GM12878 (cell line): Measurements from ENCODE around the gene SPATA20. TPM values are rescaled to one million over a fixed set of nuclear protein-coding genes. Genes with fewer than 3 reads are reported as not detected.

Experiments
- ATAC-seq: fragments of 200-7000 bp; cut with Tn5 transposase; 3 replicates; pipeline ENCODE4 v1.9.1; 2020; ENCODE audit warnings: mild to moderate bottlenecking, moderate library complexity
- BruUV-seq: library from RNA; stranded (reverse); fragments of 400-500 nt; replicated peaks from 2 replicates; lab custom pipeline; 2021; lab: Mats Ljungman, UMichigan
- CTCF ChIA-PET: fragments of 300-600 bp; sonication (Branson Sonifier 250); formaldehyde crosslinking; extraction: SDS; loops from one replicate; lab custom pipeline; 2021; ENCODE audit warnings: inconsistent platforms; lab: Yijun Ruan, JAX
- POLR2A ChIA-PET: fragments of 350-600 bp; formaldehyde crosslinking; extraction: SDS; loops from one replicate; lab custom pipeline; 2021; ENCODE audit warnings: inconsistent platforms; lab: Charles Lee
- RAD21 ChIA-PET: fragments of 300-600 bp; sonication (Branson Sonifier 250); formaldehyde crosslinking; loops from one replicate; lab custom pipeline; 2023; ENCODE audit warnings: antibody characterized with exemption; ENCODE audit not compliant: unreplicated experiment; lab: Charles Lee
- SMC1A ChIA-PET: fragments of 300-600 bp; sonication (Branson Sonifier 250); formaldehyde crosslinking; loops from one replicate; lab custom pipeline; 2023; ENCODE audit not compliant: unreplicated experiment, uncharacterized antibody; lab: Charles Lee
- DNase-seq: peaks from one replicate; pipeline ENCODE4 v3.0.0-alpha.2; 2011; ENCODE audit warnings: low read depth, low spot score
- FAIRE-seq: peaks from 3 replicates; lab custom pipeline; 2011; peaks lifted over from hg19 to GRCh38; lab: Jason Lieb, UNC
- H2AFZ ChIP-seq: 2 replicates; pipeline ENCODE4 v1.6.0; 2011; ENCODE audit warnings: low read depth, low read length, control low read depth; ENCODE audit not compliant: control insufficient read depth
- H3K27ac ChIP-seq: 2 replicates; pipeline ENCODE4 v1.5.1; 2011; ENCODE audit warnings: control low read depth; ENCODE audit not compliant: control insufficient read depth, insufficient read depth
- H3K27me3 ChIP-seq, 2 experiments: replicated peaks in 1 of 2; 2 replicates each; pipeline versions ENCODE4 v1.6.0 to v1.6.1; 2011; ENCODE audit warnings: low read length in 1 of 2; ENCODE audit not compliant: control insufficient read depth in 2 of 2, insufficient read depth in 2 of 2
- H3K36me3 ChIP-seq, 2 experiments: 2 replicates each; pipeline ENCODE4 v1.5.1; 2011; ENCODE audit warnings: low read length in 1 of 2; ENCODE audit not compliant: control insufficient read depth in 2 of 2, insufficient read depth in 2 of 2
- H3K4me1 ChIP-seq: 2 replicates; pipeline ENCODE4 v1.6.1; 2011; ENCODE audit warnings: mild to moderate bottlenecking, low read length, moderate library complexity, mixed read lengths; ENCODE audit not compliant: control insufficient read depth, insufficient read depth
- H3K4me2 ChIP-seq: 2 replicates; pipeline ENCODE4 v1.6.0; 2011; ENCODE audit warnings: control low read depth; ENCODE audit not compliant: control insufficient read depth, insufficient read depth
- H3K4me3 ChIP-seq: fragments of 200-600 bp; sonication (generic); 2 replicates; pipeline ENCODE4 v1.5.1; 2016
- H3K79me2 ChIP-seq: 2 replicates; pipeline ENCODE4 v1.6.0; 2011; ENCODE audit warnings: low read length; ENCODE audit not compliant: control insufficient read depth, insufficient read depth
- H3K9ac ChIP-seq: 2 replicates; pipeline ENCODE4 v1.8.0; 2011; ENCODE audit warnings: low read length, control low read depth, mixed read lengths; ENCODE audit not compliant: control insufficient read depth, insufficient read depth
- H3K9me3 ChIP-seq: replicated peaks from 3 replicates; pipeline ENCODE4 v1.5.1; 2011; ENCODE audit warnings: mild to moderate bottlenecking, low read length; ENCODE audit not compliant: control insufficient read depth, insufficient read depth
- H4K20me1 ChIP-seq: 2 replicates; pipeline ENCODE4 v1.6.0; 2011; ENCODE audit not compliant: control insufficient read depth, insufficient read depth
- LARP7 ChIP-seq: fragments of 450-650 bp; IDR thresholded peaks from 2 replicates; pipeline ENCODE4 v1.6.1; 2017; ENCODE audit warnings: mild to moderate bottlenecking
- MTA2 ChIP-seq: fragments of 450-650 bp; IDR thresholded peaks from 2 replicates; pipeline ENCODE4 v1.6.1; 2016; ENCODE audit warnings: low read depth, mild to moderate bottlenecking, moderate library complexity
- MXI1 ChIP-seq: fragments of 150-350 bp; IDR thresholded peaks from 2 replicates; pipeline ENCODE4 v1.6.1; 2011; ENCODE audit warnings: low read depth, mild to moderate bottlenecking, inconsistent platforms, low read length, improper control_type of control experiment
- POLR2AphosphoS5 ChIP-seq: IDR thresholded peaks from 2 replicates; pipeline ENCODE4 v1.6.1; 2011; ENCODE audit warnings: mild to moderate bottlenecking, low read length, inconsistent platforms
- TARDBP ChIP-seq: IDR thresholded peaks from 2 replicates; pipeline ENCODE4 v1.6.1; 2016; ENCODE audit warnings: borderline replicate concordance
- TBL1XR1 ChIP-seq: IDR thresholded peaks from 2 replicates; pipeline ENCODE4 v1.6.1; 2012; ENCODE audit warnings: low read depth, low read length, improper control_type of control experiment
- ZNF687 ChIP-seq: fragments of 450-650 bp; IDR thresholded peaks from 2 replicates; pipeline ENCODE4 v1.6.1; 2017; ENCODE audit warnings: mild to moderate bottlenecking, moderate library complexity
- WGBS: methylation state at CpG from one replicate; pipeline ENCODE4 v1.1.6; 2016; ENCODE audit warnings: low lambda C conversion rate; ENCODE audit not compliant: insufficient replicate concordance, insufficient coverage; ENCODE audit errors: missing lambda C conversion rate; 5-methylcytosine and 5-hydroxymethylcytosine counted together
- in situ Hi-C: fragments of 300-500 bp; cut with MboI; formaldehyde crosslinking; loops from 9 replicates; pipeline ENCODE4 v1.14.3; 2018; ENCODE audit warnings: mixed read lengths
- intact Hi-C: fragments of 100-400 bp; cut with micrococcal nuclease; formaldehyde crosslinking; loops from one replicate; pipeline ENCODE4 v1.14.2; 2022; ENCODE audit not compliant: unreplicated experiment
- polyA plus RNA-seq, 11 experiments: library from polyadenylated mRNA; depleted of rRNA in 4 of 11; unstranded in 6 of 11; stranded (reverse) in 5 of 11; fragments of >200 nt; fragmentation: Nextera tagmentation in 4 of 11; fragmentation: Illumina TruSeq in 1 of 11; extraction: Ambion mirVana in 4 of 11; extraction: Trizol in 1 of 11; gene quantifications; 1 replicate in 1 of 11; 2 replicates in 10 of 11; pipeline versions ENCODE4 v1.2.1 to v1.2.3, GENCODE V29; 2011 to 2016; ENCODE audit warnings: inconsistent platforms in 2 of 11, missing spikeins in 2 of 11, low read depth in 1 of 11
- total RNA-seq, 4 experiments: library from RNA; depleted of rRNA in 3 of 4; stranded (reverse); fragments of >200 nt in 3 of 4; fragmentation: Illumina TruSeq in 1 of 4; extraction: Trizol in 1 of 4; gene quantifications; 2 replicates each; pipeline versions ENCODE4 v1.2.1 to v1.2.3, GENCODE V29; 2013 to 2021

The SPATA20 gene
- total and polyA plus RNA-seq, 10 of the 15 experiments (the other 5 are each of a cell fraction or from before 2014, with no cell fraction given), result 2.1 to 69.8 (median 26.6) TPM

DNA sequence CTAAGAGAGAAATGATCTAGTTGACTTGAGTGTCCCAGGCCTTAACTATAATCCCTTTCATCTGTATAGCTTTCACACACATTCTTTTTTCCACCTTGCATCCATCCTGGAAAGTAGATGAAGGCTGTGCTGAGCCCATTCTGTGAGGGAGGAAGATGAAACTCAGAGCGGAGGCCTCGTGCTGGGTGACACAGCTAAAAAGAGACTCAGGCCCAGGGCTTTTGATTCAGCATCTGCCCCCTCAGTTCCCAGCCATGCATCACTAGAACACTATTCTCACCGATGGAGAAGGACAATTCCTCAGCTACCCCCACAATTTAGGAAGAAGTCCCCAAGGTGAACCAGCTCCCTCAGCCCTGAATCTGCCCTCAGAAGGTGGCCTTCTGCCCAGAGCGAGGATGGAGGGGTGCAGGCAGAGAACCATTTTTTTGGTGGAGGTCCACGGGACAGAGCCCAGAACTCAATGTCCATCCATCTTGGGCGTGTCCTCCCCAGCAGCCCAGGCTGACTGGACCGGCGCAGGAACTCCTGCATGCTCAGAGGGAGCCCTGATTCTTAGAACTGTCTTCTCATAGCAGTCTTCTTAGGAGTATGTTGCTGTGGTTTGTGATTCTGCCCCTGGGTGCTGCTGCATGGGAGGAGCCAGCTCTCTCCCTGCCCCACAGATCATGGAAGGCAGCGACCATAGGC is 44.5 kb upstream of the SPATA20 start:
- ChIA-PET CTCF (interaction anchor here (1.0 to 2.9 kb wide), 7 partner anchors 9 to 140 kb away, joined by 3 to 25 read pairs (median 7); no protein-coding TSS in a partner anchor), RAD21 (interaction anchor here (2.3 kb wide), 1 partner anchor 19 kb away, joined by 6 read pairs; no protein-coding TSS in a partner anchor), POLR2A (interaction anchor here (0.6 kb wide), 1 partner anchor 762 kb away, joined by 3 read pairs; no protein-coding TSS in a partner anchor), SMC1A (interaction anchor here (0.9 kb wide), 1 partner anchor 8 kb away, joined by 5 read pairs; no protein-coding TSS in a partner anchor)
- WGBS, result 48% methylated on average over 9 of the region's 9 CpGs
- H3K4me2 ChIP-seq, result no peak overlapping the region
- H3K4me3 ChIP-seq, result no peak overlapping the region
- H3K27me3 ChIP-seq, result no peaks in the 10 kb centered on the region
- no peaks in the 10 kb centered on the region for H3K79me2 ChIP-seq
- no peaks in the 10 kb centered on the region for H4K20me1 ChIP-seq
- no peaks in the 10 kb centered on the region for H3K9me3 ChIP-seq
- no peak overlapping the region for H3K27ac ChIP-seq
- TF ChIP-seq POLR2AphosphoS5 (no peak), ZNF687 (no peak), TBL1XR1 (no peak), MXI1 (no peak), MTA2 (no peak), LARP7 (no peak), TARDBP (no peak)
- no peak for DNase-seq
- H2AFZ ChIP-seq, result no peak overlapping the region
- BruUV-seq, result no TSS peak
- intact Hi-C loops, result no loop called here
- in situ Hi-C loops, result no loop called here
- no peak for ATAC-seq
- no peak overlapping the region for H3K9ac ChIP-seq
- H3K4me1 ChIP-seq, result no peaks in the 10 kb centered on the region
- no peaks in the 10 kb centered on the region for H3K36me3 ChIP-seq
- FAIRE-seq, result no peak
